Vagina (tissue), 2 donors: ENCODE results near the gene HDHD5.

Source experiments
- CTCF ChIP-seq, 3 experiments: fragments of 450-650 bp in 2 of 3; fragments of 200-600 bp in 1 of 3; sonication (generic) in 1 of 3; IDR thresholded peaks; one replicate each; pipeline ENCODE4 v1.5.1; 2017 to 2019; ENCODE audit warnings: antibody characterized with exemption in 3 of 3, mild to moderate bottlenecking in 2 of 3, moderate library complexity in 2 of 3
- POLR2A ChIP-seq, 2 donors: fragments of 450-650 bp; IDR thresholded peaks; one replicate each; pipeline ENCODE4 v1.6.1; 2017; ENCODE audit warnings: antibody characterized with exemption in 2 of 2, mild to moderate bottlenecking in 2 of 2, moderate library complexity in 2 of 2

- TF ChIP-seq CTCF (IDR thresholded peaks at IDR 0.05) (no peak), POLR2A (IDR thresholded peaks at IDR 0.05) (no peak)
Measured at GRCh38 chr22:17167486-17167885, 8.4 kb upstream of the HDHD5 start.
